Measurements from ENCODE around the gene NFKBIZ.

- TF ChIP-seq SIN3A (IDR thresholded peaks at IDR 0.05; ENCODE audit: borderline replicate concordance, low read depth, low read length): peak; percentile 79; the same call in 1 of the 2 replicates
- TF ChIP-seq RFX5 (IDR thresholded peaks at IDR 0.05; ENCODE audit: low read length): no peak
- TF ChIP-seq TAF1 (IDR thresholded peaks at IDR 0.05; ENCODE audit: borderline replicate concordance, low read depth, low read length): no peak
- no peak for TF ChIP-seq CTCF (IDR thresholded peaks at IDR 0.05)
- TF ChIP-seq JUND (IDR thresholded peaks at IDR 0.05): 0 out of 2 replicates have a peak, but pooled peaks have one; percentile 4
- TF ChIP-seq RXRA (IDR thresholded peaks at IDR 0.05; ENCODE audit: borderline replicate concordance, low read depth): no peak
- TF ChIP-seq POLR2AphosphoS5 (IDR thresholded peaks at IDR 0.05; ENCODE audit: low read depth, low read length): peak; percentile 31; the same call in 1 of the 2 replicates
- no peak for TF ChIP-seq IRF3 (IDR thresholded peaks at IDR 0.05; ENCODE audit: low read depth, low read length)
- no peak for TF ChIP-seq TCF12 (IDR thresholded peaks at IDR 0.05)
- TF ChIP-seq NFIC (IDR thresholded peaks at IDR 0.05; ENCODE audit: borderline replicate concordance): no peak
These were observed 1.1 kb downstream of the NFKBIZ start for GRCh38 chr3:101850246-101851051.

Measured in SK-N-SH (cell line).